MM.1S (cell line): ENCODE measurements around the gene MVB12B.

Source experiments
- CTCF ChIP-seq: fragments of 300-600 bp; sonication (generic); IDR thresholded peaks from 2 replicates; pipeline ENCODE4 v1.5.1; 2016; ENCODE audit warnings: antibody characterized with exemption, low read length, mixed read lengths
- EZH2 ChIP-seq: fragments of 300-600 bp; sonication (generic); optimal IDR thresholded peaks from 2 replicates; pipeline ENCODE3; 2017; ENCODE audit warnings: low read depth, mild to moderate bottlenecking, antibody characterized with exemption, low read length, mixed read lengths

GRCh38 chr9:126423916-126424185 is 97.2 kb downstream of the MVB12B start:
- TF ChIP-seq CTCF (no peak), EZH2 (no peak)
